Stimulated activated CD4-positive, alpha-beta T cell treated with anti-CD3 and anti-CD28 coated beads, Interleukin-15, amount 100 ng/mL, for 24 hours (primary cell): Measurements from ENCODE around the gene SMAD6.

Experiments
- DNase-seq: peaks from one replicate; pipeline ENCODE4 v3.0.0-alpha.2; 2020

SMAD6 gene

DNA sequence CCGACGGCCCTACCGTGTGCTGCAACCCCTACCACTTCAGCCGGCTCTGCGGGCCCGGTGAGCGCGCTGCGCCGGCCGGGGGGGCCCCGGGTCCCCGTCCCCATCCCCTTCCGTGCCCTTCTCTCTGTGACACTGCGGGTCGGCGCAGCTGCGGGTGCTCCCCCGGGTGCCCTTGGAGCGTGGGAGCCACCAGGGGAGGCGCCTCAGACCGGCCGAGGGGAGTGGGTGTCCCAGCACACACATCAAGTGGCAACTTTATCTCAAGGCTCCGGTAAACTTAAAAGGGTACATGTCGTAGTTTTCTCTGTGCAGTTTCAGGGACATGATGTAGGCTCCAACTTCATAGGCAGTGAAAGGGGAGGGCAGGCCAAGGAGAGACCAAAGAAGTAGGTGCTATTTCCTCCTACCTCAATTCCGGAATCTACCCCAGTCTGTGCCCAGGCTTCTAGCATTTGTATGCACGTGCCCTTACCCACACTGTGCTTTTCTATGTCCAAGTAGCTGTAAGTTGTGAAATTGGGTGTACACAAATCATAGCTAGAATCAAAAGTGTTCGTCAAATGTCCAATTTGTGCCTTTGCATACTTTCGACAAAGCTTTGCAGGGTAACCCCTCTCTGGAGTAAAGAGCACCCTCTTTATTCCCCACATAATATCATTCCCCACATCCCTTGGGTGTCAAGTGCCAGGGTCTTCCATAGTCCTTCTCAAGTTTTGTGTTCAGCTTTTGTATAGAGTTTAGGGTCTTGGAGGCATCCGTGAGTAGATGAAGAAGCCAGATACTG, 2.2 kb downstream of the SMAD6 start:
- peak; percentile 9 for DNase-seq

DNA sequence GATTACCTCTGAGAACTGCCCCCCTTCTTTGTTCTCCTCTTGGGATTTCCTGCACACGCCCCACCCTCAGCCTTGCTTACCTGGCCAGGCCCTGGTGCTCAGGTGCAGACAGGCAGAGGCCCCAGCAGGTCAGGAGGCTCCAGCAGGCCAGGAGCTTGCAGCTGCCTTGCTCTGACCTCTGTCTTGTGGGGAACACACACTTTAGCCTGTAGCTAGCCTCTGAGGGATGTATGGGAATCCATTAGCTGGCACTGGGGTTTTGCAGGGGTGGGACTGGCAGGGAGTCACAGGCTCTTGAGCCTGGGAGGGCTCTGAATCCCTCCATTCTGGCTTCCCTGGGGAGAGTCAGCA, 2.7 kb downstream of the SMAD6 start:
- DNase-seq: no peak

DNA sequence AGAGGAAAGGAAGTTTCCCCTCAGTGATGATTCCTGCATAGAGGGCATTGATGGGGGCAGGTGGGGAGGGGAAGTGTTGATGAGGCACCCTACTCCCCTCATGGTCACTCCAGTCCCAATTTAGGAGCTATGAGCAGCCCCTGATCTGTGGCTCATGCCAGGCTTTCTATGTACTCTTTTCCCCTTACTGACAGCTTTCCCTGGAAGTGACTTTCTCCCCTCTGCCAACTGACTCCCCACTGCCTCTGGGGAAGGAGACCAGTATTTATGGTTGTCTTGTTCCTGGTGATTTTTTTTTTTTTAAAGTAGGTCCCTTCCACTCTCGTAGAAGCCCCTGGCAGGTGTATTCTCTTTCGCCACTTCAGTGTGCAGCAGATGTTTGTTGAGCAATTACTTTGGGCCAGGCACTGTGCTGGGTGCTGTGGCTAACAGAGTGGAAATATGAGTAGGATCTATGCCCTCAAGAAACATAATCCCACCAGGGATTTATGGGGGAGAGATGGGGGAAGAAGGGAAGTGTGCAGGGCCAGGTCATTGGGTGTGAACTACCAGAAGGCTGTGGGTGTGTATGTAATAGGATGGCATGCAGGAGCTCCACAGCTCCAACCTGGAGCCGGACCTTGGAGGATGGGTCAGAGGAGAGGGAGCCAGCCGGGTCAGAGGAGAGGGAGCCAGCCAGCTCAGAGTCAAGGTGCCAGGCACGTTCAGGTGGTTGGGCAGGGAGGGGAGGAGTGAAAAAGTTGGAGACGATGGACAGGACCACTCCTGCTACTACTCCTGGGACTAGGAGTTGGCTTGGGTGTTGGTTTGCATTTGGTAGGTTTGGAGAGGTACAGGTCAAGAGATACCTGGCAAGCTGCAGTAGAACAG, 3.5 kb downstream of the SMAD6 start:
- no peak for DNase-seq

DNA sequence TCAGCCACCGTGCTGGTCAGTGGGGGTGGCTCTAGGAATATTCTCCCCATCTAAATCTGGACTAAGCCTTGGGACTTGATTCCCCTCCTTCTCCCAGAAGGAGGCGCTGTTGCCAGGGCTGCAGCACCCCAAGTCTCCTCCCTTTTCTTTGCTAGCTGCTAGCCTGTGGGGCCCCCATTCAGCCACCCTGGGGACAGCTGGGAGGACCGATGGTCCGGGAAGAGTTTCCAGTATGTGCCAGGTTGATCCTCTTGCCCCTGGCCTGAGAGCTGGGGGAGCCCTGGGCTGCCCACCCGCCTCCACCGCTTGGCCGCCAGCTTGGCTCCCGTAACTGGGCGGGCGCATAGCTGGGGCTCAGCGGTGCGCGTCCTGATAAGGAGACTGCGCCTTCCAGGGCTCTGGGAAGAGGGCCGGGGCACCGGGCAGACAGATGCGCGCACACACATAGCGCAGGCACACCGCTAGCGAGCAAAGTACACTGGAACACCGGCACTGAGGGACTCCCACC, 4.2 kb downstream of the SMAD6 start:
- DNase-seq: no peak

DNA sequence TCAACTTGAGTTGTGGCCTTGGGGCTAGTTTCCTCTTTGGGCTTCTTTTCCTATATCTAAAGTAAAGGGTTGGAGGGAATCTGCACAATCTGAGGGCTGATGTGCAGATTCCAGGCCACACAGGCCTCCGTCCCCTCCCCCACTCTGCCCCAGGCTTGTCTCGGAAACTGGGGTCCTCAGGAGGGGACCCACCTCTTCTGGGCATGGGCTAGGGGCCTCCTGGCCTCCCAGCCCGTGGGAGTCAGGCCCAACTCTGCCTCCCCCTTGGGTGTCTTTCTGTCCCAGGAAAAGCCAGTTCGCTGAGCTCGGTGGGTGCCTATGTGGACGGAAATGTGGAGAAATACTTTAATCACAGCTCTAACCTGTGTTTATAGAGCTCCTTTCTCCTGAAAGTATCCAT, 4.8 kb downstream of the SMAD6 start:
- DNase-seq: no peak

DNA sequence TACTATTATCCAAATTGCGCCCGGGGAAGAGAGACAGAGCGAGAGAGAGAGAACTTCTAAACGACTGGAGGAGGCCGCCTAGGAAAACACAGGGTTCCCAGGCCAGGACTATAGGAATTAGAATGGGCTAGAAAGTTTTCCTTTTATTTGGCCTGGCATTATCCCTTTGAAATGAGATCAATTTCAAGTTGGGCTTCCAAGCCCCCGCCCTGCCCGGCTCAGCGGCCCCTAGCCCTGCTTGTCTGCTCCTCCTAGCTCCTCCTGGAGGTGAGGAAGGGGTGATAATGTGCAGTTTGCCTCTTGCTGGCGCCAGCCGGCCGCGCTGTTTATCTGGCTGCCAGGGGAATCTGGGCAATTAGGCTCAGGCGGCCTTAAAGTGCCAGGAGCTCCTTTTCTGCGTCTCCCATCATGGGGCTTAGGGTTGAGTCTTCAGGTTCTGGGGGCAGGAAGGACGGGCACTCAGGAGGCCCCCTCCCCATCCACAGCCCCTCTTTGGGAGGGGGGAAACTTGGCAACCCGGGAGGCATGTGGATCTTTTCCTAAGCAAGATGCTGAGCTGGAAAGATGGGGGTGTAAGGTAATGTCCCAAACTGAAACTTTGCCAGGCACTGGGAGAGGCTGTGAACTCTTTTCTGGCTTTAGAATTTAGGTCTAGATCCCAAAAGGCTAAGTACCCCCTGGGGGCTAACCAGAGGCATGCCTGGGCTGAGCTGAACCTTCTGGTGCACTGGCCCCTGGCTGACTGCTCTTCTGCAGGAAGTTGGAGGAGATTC, 5.5 kb downstream of the SMAD6 start:
- DNase-seq: no peak

DNA sequence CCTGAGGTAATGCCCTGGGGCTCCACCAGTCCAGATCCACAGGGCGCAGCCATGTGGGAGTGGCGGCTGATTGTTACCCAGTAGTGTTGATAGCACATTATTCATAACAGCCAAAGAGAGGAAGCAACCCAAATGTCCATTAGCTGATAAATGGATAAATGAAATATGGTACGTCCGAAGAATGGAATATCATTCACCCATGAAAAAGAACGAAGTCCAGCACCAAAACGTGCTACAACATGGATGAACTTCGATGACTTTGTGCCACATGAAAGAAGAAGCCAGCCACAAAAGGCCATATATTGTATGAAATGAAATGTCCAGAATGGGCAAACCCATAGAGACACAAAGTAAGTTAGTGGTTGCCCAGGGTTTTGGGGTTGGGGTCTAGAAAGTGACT, 6.4 kb downstream of the SMAD6 start:
- no peak for DNase-seq

DNA sequence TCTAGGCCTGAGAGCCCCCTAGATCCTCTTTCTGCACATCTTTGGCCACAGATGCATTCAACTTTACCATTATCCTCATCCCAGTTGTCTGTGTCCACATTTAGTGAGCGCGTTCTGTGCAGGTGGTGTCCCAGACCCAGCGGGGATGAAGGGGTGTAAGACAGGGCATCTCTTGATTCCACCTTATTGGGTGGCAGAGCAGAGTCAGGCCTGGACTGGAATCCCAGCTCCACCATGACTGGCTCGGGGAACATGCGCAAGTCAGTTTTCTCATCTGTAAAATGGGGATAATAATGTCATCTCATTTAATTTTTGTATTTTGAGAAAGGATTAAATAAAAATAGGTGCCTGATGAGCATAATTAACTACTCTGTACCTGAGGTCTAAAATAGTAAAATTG, 7.8 kb downstream of the SMAD6 start:
- no peak for DNase-seq

DNA sequence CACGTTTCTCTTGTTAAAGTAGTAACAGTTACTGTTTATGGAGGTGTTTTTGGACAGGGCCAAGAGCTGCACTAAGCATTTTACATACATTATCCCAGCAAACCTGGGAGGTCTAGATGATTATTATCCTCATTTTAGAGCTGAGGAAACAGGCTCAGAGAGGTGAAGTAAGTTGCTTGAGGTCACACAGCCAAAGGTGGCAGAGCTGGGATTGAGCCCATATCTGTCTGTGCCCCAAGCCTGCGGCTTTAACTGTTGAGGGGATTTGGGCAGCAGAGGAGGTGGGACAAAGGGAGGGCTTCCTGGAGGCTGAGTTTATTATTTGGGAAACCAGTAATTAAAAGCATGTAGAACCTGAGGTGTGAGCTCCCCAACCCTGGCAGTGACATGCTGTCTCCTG, 9.2 kb downstream of the SMAD6 start:
- no peak for DNase-seq

DNA sequence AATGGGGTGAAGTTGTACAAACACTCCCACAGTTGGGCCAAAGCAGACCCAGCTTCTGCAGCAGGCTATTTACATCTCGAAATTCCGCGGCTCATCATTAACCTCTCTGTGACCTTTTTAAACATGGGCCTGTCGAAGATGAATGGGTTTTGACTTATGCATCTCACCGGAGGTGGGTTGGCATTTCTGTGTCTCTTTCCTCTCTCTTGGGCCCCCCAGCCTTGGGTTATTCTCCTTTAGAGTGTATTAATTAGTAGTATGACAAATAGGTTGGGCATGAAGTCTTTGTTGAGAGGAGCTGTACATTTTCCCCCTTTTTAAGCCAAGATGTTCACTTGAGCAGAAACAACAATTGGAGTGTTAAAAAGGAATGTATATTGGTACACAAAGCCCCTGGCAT, 9.8 kb downstream of the SMAD6 start:
- DNase-seq: no peak

DNA sequence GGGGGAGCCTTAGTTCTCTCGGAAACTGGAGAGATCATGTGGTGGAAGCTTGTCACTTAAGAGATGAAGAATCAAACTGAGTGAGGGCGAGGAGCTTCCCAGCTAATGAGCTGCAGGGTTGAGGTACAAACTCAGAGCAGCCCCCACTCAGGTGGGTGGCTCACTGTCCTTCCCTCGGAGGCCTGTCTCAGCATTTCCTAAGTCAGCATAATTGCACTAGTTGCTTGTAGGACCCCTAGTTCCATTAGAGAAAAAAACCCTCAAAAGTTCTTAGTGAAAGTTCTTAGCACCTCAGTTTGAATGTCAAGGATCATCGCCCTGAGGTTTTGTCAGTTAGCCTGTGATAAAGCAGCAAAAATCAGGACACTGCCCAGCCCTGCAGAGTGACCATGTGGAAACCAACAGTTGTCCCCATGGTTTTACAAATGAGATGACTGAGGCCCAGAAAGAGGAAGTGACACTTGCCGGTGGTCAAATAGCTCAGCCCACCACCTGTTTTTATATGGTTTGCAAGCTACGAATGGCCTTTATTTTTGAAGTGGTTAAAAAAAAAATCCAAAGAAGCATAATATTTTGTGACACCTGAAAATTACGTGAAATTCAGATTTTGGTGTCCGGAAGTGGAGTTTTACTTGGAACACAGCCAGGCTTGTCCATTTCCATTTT, 11.9 kb downstream of the SMAD6 start:
- no peak for DNase-seq

DNA sequence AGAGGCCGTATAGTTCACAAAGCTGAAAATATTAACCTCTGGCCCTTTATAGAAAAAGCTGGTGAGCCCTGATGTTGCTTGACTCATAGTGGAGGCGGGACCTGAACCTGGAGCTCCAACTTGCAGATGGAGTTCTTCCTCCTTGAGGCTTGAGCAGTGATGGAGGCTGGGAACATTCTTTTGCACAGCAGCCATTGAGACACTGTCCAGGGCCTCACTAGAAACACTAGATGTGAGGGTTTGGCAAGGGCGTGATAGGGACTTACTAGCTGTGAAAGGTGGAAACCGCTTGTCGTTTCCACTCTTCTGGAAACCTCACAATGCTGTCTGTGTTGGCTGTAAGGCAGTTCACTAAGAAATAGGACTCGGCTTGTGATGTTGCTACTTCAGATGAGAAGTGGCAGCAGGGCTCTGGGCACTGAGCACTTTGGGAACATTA, 12.5 kb downstream of the SMAD6 start:
- DNase-seq: no peak

DNA sequence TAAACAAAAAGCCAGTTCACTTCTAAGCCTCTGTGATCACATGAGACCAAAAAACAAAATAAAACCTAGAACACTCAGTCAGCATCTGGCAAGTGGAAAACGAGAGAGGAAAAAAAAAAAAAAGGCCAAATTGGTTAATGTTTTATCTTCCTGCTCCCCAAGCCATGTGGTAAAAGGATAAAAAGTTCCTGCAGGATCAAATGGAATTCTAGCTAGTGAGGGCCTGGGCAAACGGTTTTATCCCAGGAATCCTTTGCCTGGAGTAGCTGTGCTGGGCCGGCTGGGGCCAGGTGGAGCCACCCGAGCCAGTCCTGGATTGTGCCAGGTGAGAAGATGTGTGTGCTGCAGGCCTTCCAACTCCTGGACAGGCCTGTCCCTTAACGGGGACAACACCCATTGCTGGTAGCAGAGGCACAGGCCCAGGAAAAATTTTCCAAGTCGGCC, 13.2 kb downstream of the SMAD6 start:
- no peak for DNase-seq

DNA sequence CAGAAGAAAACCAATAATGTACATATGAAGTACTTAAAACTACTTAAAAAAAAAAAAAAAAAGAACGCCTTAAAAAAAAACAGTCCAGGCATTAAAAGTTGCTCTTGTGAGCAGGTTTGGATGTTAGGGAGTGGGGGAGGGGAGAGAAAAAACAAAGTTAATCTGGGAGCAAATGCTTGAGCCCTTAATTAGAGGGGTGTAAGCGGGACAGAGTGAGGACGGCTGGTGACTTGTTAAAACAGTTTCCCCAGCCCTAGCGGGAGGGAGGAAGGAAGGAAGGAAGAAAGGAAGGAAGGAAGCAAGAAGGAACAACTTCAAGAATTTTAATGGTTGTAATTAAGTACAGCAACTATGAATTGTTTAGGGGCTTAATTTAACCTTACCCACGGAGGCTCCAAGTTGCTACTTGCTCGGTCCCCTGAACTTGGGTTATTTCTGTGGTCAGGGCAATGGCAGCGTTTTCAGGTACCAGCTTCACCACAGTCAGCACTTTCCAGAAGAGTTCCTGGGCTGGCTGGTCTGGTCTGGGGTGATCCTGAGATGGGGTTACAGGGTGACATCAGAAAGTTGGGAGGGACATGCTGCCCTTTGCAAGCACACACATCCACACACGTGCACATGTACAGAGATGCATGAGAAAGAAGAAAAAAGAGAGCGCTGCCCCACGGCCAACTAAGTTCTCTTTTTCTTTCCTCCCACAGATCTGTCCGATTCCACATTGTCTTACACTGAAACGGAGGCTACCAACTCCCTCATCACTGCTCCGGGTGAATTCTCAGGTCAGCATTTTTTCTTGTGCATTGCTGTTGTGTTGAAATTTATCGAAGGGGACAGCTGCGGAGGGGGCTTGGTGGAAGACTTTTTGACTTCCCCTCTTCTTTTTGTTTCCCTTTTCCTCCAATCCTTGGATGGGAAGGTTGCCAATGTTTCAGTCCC, 14.0 kb downstream of the SMAD6 start:
- no peak for DNase-seq

DNA sequence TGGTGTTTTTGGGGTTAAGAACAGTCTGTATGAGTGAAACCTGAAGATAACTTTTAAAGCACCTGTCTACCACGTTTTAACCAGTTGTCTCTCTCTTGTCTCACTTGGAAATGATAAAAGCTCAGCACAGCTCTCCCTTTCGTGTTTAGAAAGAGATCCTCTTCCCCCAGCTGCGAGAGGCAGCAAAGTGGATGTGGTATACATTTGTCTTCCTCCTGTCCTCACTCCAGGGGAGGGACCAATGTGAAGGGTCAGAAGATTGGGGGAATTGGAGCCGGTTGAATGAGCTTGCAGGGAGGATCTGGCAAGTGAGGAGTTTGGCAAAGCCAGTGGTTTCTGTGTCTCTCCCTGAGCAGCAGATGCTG, 14.6 kb downstream of the SMAD6 start:
- no peak for DNase-seq

DNA sequence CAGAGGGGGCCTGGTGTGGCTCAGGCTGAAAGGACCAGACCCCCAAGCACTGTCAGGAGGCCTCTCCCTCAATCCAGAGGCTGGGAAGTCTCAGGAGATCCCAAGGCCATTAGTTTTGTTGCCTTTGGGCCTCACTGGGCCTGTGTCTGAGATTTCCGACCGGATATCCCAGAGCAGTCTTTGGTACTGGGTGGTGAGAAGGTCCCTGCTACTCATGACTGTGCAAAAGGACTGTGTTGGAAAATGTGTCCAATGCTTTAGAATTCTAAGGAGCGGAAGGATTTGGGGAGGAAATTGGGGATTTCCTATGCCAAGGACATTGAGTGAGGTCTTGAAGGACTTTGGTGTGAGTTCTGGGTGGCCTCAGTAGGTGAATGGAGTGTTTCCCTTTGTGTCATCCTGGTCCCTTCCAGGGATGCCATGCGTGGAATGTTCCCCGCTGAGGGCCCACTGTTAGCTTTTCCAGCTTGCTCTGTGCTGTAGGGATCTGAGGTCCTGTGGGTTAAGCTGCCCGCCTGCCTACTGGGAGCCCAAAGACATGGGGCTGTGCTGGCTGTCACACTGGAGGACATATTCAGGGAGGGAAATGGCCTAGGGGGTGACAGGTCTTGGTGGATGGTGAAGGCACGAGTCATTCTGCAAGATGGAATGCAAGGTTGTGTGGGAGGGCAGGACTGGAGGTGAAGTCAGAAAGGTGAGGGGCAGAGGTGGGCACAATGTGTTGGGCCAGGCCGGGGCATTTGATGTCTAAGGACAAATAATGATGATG, 16.4 kb downstream of the SMAD6 start:
- no peak for DNase-seq

DNA sequence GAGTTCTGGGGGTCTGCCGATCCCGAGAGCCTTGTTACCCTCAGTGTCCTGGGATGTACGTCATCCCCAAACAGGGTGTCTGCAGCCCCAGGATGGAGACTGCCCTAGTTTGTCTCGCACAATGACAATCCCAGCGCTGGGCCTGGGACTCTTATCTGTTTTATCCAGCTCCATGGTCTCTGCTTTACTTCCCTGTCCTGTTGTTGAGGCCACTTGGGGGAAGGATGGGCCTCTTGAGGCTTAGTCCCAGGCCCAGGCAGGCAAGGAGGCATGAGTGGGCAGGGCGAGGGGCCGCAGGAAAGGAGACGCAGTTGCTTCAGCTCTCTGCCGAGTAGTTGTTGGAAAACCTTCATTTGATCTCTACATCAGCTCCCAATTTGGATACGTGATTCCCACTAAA, 17.4 kb downstream of the SMAD6 start:
- no peak for DNase-seq

DNA sequence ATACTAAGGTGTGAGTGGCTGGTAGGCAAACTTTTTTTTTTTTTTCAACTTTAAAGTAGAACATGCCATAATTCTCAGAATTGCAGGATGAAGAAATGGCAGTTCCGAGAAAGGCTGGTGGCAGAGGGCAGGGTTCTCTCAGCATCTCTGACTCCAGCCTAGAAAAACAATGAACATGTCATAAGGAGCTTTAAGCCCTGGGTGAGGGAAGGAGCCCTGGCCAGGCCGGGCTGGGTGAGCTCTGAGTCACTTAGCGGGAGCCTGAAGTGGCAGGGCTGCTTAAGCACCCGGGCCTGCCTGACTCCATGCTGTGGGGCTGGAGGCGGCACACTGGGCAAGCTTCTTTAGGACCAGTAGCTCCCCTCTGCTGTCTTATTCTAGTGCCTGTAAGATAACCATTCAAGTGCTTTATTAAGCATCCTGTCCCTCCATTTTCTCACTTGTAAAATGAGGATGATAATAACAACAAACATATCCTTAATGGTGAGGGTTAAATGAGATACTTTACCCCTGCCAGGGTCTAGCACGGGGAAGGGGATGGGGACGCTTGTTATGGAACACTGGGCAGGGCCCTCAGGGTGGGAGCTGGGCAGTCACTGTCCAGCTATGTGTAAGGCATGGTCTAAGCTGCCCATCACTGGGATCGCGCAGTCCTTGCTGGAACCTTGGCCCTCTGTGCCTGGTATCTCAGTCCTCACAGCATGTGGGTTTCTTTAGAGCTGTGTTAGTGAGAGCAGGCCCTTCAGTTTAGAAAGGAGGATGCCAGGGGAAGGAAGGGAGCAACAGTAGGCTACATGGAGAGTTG, 18.4 kb downstream of the SMAD6 start:
- DNase-seq: peak; percentile 14

DNA sequence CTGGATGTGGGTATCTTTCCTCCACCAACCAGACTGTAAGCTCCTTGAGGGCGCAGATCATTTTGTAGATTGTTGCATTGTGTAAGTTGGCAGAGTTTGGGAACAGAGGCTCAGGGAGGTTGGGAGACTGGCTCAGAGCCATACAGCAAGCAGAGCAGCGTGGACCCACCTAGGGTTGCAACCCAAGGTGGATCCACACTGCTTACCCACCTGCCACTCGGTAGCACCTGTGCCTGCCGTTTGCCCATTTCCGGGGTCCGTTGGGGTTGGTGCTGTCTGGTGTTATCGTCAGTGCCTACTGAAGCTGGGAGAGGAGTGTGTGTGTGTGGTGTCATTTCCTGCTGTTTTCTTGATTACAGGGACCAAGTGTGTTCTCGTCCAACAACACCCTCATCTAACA, 19.0 kb downstream of the SMAD6 start:
- DNase-seq: no peak

DNA sequence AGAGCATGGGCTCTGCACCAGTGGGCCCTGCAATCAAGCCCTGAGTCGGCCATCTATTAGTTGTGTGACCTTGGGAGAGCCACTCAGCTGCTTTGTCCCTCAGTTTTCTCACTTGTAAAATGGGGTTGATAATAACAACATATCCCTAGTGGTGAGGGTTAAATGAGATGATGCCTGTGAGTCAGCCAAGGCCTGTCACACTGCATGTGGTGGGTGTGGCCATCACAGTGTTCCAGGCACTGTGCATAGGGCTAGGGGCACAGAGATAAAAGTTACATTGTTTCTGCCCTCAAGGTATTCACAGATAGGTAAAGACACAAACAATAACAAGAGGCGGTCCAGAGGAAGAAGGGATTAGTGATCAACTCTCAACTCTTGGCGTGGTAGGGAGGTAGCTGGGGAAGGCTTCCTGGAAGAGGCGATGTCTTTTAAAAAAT, 19.5 kb downstream of the SMAD6 start:
- DNase-seq: peak; percentile 6
